Stimulated activated naive CD8-positive, alpha-beta T cell treated with anti-CD3 and anti-CD28 coated beads, Interleukin-15, amount 100 ng/mL, for 72 hours (primary cell): ENCODE data around the gene RASSF5.
"Not testable (repeated sequence)": the region's sequence is repeated elsewhere in the genome, so short reads cannot be mapped to it uniquely, and the experiment has no call there.

Source experiments
- ATAC-seq: fragments of 150-1000 bp; cut with Tn5 transposase; 2 replicates; pipeline ENCODE4 v1.10.0; 2021; ENCODE audit warnings: mild to moderate bottlenecking, moderate library complexity
- DNase-seq, 2 donors: peaks; one replicate each; pipeline ENCODE4 v3.0.0; 2021 to 2022
- H3K27ac Mint-ChIP-seq, 2 donors: one replicate each; pipeline ENCODE4 v1.8.0; 2022; ENCODE audit warnings: mild to moderate bottlenecking in 2 of 2, mixed read lengths in 2 of 2, moderate library complexity in 2 of 2
- H3K27me3 Mint-ChIP-seq: one replicate; pipeline ENCODE4 v1.8.0; 2022; ENCODE audit warnings: mixed read lengths
- H3K4me1 Mint-ChIP-seq: one replicate; pipeline ENCODE4 v1.8.0; 2022; ENCODE audit warnings: mild to moderate bottlenecking, mixed read lengths
- H3K4me3 Mint-ChIP-seq, 2 donors: one replicate each; pipeline ENCODE4 v1.8.0; 2022; ENCODE audit warnings: mild to moderate bottlenecking in 2 of 2, mixed read lengths in 2 of 2, moderate library complexity in 1 of 2
- H3K9me3 Mint-ChIP-seq, 2 donors: one replicate each; pipeline ENCODE4 v1.8.0; 2022; ENCODE audit warnings: mixed read lengths in 2 of 2

The RASSF5 gene

DNA sequence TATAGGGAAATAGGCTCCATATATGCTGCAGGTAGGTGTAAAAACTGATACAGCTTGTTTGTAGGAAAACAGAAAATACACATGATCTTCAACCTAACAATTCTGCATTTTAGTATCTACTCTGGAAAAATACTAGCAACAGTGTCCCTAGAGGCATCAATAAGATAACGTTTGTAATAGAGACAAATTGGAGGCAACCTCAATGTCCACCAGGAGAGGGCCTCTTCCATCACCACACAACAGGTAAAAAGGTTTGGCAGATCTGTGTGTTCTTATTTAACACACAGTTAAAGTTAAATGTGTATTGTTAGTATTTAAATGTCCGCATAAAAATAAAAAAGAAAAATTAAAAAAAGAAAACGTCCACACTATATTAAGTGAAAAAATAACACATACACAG is 99.5 kb downstream of the RASSF5 start:
- no peaks in the 10 kb centered on the region for H3K27me3 Mint-ChIP-seq
- no peaks in the 10 kb centered on the region for H3K9me3 Mint-ChIP-seq
- peak overlapping the region in 1 of 2 donors; percentile 60 for H3K4me3 Mint-ChIP-seq
- no peak for ATAC-seq
- peak overlapping the region in 1 of 2 donors; percentile 94 for H3K27ac Mint-ChIP-seq
- H3K4me1 Mint-ChIP-seq, result peaks cover 59% of the 10 kb centered on the region
- no peak for DNase-seq

DNA sequence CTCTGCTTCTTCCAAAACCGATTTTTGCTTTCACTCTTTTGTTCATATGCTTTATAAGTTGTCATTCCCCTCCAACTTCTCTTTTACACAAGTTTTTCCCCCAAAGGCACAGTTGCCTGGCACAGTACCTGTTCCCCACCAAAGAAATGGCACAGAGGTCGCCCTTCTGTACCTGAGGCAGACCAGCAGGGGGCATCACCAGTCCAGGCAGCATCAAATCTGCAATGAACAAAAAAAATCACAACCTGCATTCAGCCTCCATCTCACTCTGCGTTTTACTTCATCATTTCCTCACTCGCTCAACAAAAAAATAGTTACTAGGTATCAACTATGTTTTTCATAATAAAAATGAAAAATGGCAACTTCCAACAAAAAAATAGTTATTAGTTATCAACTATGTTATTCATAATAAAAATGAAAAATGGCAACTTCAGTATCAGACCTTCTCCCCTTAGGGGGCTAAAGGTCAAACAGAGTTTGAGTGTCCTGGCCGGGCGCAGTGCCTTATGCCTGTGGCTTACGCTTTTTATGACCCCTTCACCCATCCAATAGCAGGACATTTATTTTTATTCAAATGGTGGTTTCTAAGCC is 100.9 kb downstream of the RASSF5 start:
- ATAC-seq (no peak), DNase-seq (peak; percentile 58 to 72)
- Mint-ChIP-seq H3K4me1 (peaks cover 60% of the 10 kb centered on the region), H3K4me3 (peak overlapping the region; percentile 25 to 95), H3K27me3 (no peaks in the 10 kb centered on the region), H3K27ac (peak overlapping the region; percentile 84 to 98), H3K9me3 (no peaks in the 10 kb centered on the region)

DNA sequence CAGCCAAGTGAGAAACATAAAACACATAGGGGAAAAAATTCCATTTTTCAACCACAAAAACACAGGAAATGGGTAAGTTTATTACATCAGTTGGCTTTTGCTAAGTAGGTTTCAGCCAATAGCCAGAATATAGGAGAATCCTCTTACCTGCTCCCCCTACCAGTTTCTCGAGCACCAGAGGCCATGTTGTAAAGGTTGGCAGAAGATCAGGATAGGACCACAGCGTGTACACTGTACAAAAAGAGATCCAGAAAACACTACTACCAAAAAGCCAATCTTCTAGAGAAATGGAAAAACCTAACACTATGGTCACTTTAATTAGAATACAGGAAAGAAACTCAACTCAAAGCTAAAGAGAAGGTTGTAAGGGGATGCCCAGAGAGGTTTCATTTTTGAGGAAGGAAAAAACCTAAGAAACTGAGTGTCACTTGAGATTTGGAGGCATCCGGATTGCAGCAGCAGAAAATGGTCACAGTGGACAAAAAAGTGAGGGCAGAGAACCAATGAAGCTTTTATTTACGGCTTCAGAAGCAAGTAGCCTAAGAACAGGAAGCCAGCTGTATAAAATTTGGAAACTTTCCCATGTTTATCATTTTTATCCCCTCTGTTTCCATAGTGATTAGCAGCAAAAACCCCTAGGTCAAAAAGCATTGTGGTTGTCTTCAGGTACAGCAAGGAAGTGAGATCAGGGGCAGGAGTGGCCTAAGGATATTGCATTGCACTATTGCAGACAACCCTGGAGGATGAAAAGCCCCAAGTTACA is 102.1 kb downstream of the RASSF5 start:
- H3K27ac Mint-ChIP-seq, result peak overlapping the region; percentile 84 to 98
- ATAC-seq (peak; percentile 75), DNase-seq (peak; percentile 37 to 72)
- peaks cover 60% of the 10 kb centered on the region for H3K4me1 Mint-ChIP-seq
- H3K9me3 Mint-ChIP-seq, result no peaks in the 10 kb centered on the region
- peak overlapping the region; percentile 25 to 95 for H3K4me3 Mint-ChIP-seq
- no peaks in the 10 kb centered on the region for H3K27me3 Mint-ChIP-seq

DNA sequence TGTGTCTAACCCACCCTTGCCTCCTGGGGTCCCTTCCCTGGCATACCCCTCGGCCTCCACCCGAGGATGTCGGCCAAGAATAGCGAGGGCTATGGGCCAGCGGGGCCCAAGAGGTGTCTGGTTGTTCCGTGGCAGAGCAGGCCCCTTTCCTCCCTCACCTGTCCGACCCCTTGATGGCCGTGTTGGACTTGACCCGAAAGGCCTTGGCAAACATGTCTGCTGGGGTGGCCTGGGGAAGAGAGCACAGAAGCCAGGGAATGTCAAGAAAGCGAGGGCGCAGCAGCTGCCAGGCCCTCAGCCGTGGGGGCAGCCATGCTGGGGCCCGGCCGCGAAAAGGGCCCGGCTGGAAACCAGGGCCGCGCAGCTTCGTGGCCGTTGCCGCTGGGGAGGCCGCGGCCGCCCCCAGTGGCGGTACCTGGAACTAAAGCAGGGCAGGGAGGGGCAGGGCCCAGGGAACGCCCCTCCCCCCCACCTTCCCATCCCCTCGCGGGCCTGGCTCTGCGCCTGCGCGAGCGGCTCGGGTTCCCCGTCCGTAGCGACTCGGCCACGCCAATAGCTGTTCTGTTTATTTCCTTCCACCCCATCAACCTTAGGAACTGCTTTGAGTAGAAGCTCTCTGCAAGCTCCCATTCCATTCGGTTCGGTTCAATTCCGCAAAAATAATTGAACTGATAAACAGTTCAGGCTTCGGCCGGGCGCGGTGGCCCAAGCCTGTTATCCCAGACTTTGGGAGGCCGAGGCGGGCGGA is 105.0 kb downstream of the RASSF5 start, which contains the start of gene EIF2D:
TSS of gene EIF2D (minus strand) at position 337 of the 748 bp plus-strand sequence. CDS start at position 214, 123 bp downstream.
- peak within 1 kb of the TSS; percentile 90 to 95 for H3K4me3 Mint-ChIP-seq
- peak; percentile 96 for DNase-seq
- no peaks in the 10 kb centered on the region for H3K27me3 Mint-ChIP-seq
- H3K9me3 Mint-ChIP-seq, result no peaks in the 10 kb centered on the region
- peak; percentile 79 for ATAC-seq
- H3K27ac Mint-ChIP-seq, result peak within 1 kb of the TSS; percentile 91 to 99
- H3K4me1 Mint-ChIP-seq, result peaks cover 47% of the 10 kb centered on the region

DNA sequence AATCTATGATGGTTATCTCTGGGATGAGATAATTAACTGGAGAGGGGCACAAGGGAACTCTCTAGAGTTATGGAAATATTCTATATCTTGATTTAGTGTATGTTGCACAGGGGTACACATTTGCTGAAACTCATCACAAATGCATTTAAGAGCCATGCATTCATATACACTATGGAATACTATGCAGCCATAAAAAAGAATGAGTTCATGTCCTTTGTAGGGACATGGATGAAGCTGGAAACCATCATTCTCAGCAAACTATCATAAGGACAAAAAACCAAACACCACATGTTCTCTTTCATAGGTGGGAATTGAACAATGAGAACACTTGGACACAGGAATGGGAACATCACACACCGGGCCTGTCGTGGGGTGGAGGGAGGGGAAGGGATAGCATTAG is 119.1 kb downstream of the RASSF5 start:
- ATAC-seq, H3K27ac Mint-ChIP-seq, H3K4me1 Mint-ChIP-seq, DNase-seq, H3K9me3 Mint-ChIP-seq, H3K4me3 Mint-ChIP-seq: not testable (repeated sequence)
- peaks cover 20% of the 10 kb centered on the region for H3K27me3 Mint-ChIP-seq

DNA sequence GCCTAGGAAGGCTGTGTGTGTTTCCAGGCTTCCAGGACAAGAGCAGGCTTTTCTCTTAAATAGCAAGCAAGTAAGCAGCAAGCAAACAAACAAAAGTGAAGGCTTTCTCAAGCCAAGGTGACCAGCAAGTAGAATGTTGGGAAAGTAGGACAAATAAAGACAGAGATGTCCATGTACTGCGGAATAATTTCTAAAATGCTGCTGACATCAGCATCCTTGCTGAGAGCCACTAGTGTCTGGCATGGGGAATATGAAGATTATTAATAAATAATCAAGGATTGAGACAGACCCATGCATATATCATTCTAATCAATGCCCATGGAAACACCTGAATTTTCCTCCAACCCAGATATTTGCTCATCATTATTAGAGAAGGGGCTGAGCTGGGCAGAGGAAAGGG is 121.6 kb downstream of the RASSF5 start:
- H3K4me3 Mint-ChIP-seq, result no peak overlapping the region
- no peaks in the 10 kb centered on the region for H3K4me1 Mint-ChIP-seq
- no peak overlapping the region for H3K27ac Mint-ChIP-seq
- no peak for ATAC-seq
- DNase-seq, result no peak
- peaks cover 36% of the 10 kb centered on the region for H3K27me3 Mint-ChIP-seq
- no peaks in the 10 kb centered on the region for H3K9me3 Mint-ChIP-seq

DNA sequence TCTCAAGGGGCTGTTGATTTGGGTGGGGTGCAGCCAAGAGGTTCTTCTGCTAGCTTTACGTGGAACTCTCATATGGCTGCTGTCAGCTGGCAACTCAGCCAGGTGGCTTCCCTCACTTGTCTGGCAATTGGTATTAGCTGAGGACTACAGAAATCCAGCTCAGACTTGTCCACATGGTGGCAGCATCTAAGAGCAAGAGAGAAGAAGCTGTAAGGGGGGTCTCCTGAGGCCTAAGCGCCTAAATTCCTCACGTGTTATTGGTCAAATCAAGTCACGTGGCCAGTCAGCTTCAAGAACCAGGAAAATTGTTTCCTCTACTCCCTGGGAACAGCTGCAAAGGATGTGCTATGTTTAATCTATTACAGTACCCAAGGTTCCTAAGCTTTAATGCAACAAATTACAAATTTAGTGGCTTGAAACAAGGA is 123.8 kb downstream of the RASSF5 start:
- ATAC-seq, result no peak
- Mint-ChIP-seq H3K4me1 (peaks cover 19% of the 10 kb centered on the region), H3K27ac (no peak overlapping the region), H3K4me3 (no peak overlapping the region), H3K9me3 (no peaks in the 10 kb centered on the region), H3K27me3 (peaks cover 35% of the 10 kb centered on the region)
- peak; percentile 25 to 50 for DNase-seq

DNA sequence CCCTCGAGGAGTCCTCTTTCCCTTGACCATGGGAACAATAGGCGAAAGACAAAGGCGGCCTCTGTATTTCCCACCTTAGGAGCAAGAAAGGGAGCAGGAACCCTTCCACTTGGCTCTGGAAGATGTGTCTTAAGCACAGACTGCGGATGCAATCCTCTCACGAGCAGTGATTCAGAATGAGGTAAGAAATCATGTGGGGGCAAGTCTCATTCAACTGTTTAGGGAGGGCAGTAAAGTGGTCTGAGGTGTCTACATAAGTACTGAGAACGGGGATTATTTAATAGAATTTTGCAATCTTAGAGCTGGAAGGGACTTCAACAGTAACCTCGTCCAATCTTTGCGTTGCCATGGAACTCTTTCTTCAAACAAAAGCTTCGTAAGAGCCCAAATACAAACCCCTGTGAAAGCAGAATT is 126.4 kb downstream of the RASSF5 start:
- ATAC-seq, result no peak
- peaks cover 34% of the 10 kb centered on the region for H3K4me1 Mint-ChIP-seq
- no peak overlapping the region for H3K4me3 Mint-ChIP-seq
- H3K27me3 Mint-ChIP-seq, result peaks cover 41% of the 10 kb centered on the region
- H3K27ac Mint-ChIP-seq, result no peak overlapping the region
- no peak for DNase-seq
- H3K9me3 Mint-ChIP-seq, result no peaks in the 10 kb centered on the region

DNA sequence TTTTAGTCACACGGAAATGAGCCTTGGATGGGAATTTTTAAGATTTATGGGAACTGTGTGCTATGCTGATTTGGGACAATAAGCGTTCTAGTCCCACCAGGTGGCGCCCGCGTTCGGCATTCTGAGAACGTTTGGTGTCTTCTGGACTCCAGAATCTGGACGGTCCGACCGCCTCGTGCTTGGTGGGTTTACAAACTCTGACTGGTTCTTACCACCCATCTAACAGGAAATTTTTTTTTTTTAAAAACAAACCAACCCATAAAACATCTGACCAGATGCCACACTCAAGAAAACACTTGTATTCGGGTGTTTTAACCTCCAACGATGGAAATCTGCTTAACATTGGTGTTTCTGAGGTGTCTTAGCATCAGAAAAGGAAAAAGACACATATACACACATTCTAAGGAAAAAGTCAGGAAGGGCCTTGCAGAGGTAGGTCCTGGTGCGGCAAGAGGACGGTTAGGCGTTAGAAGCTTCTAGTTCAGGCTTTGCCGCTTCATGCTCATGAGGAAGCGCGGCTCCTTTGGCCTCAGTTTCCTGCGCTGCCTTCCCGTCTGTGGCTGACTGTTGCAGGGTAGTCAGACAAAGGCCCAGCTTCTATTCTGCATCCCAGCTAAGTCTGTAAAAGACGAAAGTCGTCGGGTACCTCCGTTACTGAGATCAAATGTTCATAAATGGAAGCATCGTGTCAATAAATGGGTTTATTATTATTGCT is 127.2 kb downstream of the RASSF5 start:
- peak overlapping the region; percentile 86 to 89 for H3K27ac Mint-ChIP-seq
- H3K9me3 Mint-ChIP-seq, result no peaks in the 10 kb centered on the region
- H3K4me3 Mint-ChIP-seq, result peak overlapping the region; percentile 85 to 90
- ATAC-seq (peak; percentile 0), DNase-seq (peak; percentile 60 to 67)
- H3K4me1 Mint-ChIP-seq, result peaks cover 34% of the 10 kb centered on the region
- H3K27me3 Mint-ChIP-seq, result peaks cover 38% of the 10 kb centered on the region

DNA sequence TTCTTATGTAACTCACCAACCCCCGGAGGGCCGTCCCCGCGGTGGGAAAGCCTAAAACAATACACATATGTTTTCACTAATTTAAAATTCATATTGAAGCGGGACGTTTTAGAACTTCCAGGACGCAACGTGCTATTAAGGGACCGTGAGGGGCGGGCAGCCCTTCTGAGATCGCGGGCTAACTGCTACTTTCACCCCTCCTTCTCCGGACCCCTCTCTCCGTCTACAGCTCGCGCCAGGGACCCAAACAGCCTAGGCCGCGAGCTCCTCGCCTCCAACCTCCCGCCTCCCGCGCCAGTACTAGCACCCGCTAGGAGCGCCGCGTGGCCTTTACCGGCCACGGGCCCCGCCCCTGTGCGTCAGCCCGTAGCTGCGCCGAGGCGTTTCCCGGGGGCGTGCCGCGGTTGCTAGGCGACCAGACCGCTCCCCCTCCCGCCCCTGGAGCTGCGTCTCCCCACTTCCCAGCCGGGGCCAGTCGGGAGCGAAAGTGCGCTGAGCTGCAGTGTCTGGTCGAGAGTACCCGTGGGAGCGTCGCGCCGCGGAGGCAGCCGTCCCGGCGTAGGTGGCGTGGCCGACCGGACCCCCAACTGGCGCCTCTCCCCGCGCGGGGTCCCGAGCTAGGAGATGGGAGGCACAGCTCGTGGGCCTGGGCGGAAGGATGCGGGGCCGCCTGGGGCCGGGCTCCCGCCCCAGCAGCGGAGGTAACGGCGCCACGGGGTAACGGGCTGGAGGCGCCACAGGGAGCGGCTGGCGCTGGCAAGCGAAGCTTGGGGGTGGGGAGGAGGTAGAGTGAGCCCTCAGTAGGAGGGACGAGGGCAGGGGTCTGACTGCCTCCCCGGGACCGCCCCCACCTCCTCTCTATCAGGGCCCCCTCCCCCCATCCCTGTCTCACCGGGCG is 128.0 kb downstream of the RASSF5 start, which contains the start of gene DYRK3:
TSS of gene DYRK3 (plus strand) at position 457 of the 898 bp plus-strand sequence. CDS start at position 625, 168 bp downstream.
- peak; percentile 96 for ATAC-seq
- peaks cover 38% of the 10 kb centered on the region for H3K27me3 Mint-ChIP-seq
- H3K27ac Mint-ChIP-seq, result peak within 1 kb of the TSS; percentile 86 to 89
- H3K4me3 Mint-ChIP-seq, result peak within 1 kb of the TSS; percentile 85 to 90
- peak; percentile 89 to 94 for DNase-seq
- H3K4me1 Mint-ChIP-seq, result peaks cover 34% of the 10 kb centered on the region
- H3K9me3 Mint-ChIP-seq, result no peaks in the 10 kb centered on the region

DNA sequence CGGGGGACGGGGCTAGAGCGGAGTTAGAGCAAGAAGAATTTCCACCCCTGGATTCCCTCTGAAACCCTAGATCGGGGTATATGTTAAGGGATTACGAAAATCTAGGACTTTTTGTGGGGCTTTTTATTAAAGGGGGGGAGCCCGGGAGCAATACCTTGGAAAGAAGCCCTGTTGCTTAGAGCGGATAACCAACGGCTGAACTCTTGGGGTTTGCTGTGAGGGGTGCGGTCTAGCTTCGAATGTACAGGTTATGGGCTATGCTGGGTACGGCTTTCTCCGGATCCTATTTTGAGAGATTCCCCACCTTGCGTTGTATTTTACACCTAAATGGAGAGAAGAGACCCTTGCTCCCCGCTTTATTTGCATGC is 128.6 kb downstream of the RASSF5 start:
- DNase-seq, result no peak
- peak overlapping the region in 1 of 2 donors; percentile 29 for H3K27ac Mint-ChIP-seq
- peaks cover 38% of the 10 kb centered on the region for H3K27me3 Mint-ChIP-seq
- peak; percentile 3 for ATAC-seq
- peaks cover 34% of the 10 kb centered on the region for H3K4me1 Mint-ChIP-seq
- H3K4me3 Mint-ChIP-seq, result peak overlapping the region; percentile 85 to 90
- no peaks in the 10 kb centered on the region for H3K9me3 Mint-ChIP-seq

DNA sequence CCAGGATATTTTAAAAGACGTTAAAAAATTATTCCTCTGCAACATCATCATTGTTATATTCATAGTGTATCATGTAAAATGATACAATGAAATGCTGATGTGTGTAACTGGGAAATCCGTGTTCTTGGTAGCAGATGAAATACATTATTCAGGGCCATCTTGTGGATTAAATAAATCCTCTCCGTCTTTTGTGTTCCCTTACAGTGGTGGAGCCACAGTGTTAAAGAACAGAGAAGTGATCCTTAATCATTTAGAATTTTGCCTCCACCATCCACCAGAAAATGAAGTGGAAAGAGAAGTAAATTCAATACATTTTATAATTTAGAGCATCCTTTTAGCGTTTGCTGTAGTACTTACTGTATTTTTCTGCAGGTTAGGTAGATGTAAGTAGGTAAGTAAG is 129.3 kb downstream of the RASSF5 start:
- DNase-seq (no peak), ATAC-seq (no peak)
- peaks cover 34% of the 10 kb centered on the region for H3K27me3 Mint-ChIP-seq
- H3K9me3 Mint-ChIP-seq, result no peaks in the 10 kb centered on the region
- no peak overlapping the region for H3K27ac Mint-ChIP-seq
- peak overlapping the region in 1 of 2 donors; percentile 85 for H3K4me3 Mint-ChIP-seq
- H3K4me1 Mint-ChIP-seq, result peaks cover 34% of the 10 kb centered on the region

DNA sequence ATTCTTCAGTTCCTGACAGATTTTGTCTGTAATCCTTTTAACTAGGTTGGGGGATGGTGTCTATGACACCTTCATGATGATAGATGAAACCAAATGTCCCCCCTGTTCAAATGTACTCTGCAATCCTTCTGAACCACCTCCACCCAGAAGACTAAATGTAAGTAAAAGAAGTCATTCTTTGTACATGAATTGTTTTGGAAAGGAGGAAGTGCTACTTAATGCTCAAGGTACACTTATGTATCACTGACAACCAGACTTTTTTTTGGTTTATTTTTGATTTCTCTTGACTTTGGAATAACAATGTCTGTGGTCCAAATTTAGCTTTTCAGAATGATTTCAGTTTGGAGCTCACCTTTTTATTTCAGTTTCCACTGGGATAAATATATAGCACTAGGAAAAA is 130.3 kb downstream of the RASSF5 start:
- no peak for ATAC-seq

More for the DNA sequence above, 130.3 kb downstream of the RASSF5 start:
- DNase-seq, result no peak
- Mint-ChIP-seq H3K4me3 (peak overlapping the region in 1 of 2 donors; percentile 85), H3K27ac (no peak overlapping the region), H3K9me3 (no peaks in the 10 kb centered on the region), H3K27me3 (peaks cover 24% of the 10 kb centered on the region), H3K4me1 (peaks cover 34% of the 10 kb centered on the region)
